Stimulated activated CD4-positive, alpha-beta T cell treated with anti-CD3 and anti-CD28 coated beads, Interleukin-2, amount 100 ng/mL, for 4 hours (primary cell): ENCODE results near the gene UNC13C.

Source experiments
- DNase-seq: peaks from one replicate; pipeline ENCODE4 v3.0.0-alpha.2; 2020; ENCODE audit warnings: low read depth

The UNC13C gene

DNA sequence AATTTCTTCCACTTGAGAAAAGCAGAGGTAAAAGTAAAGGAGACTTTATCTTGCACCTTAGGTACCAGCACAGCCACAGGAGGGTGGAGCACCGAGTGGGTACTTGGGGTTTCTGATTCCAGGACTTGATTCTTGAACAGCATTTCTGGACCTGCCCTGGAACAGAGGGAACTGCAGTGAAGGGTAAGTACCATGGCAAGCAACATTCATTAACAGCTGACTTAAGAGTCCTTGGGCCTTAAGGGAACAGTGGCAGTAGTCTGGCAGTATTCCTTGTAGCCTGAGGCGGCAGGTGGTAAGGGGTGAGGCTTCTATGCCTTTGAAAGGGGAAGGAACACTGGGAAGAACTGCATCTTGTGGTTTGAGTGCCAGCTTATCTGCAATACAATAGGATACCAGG is 666.6 kb downstream of the UNC13C start:
- DNase-seq = no peak

DNA sequence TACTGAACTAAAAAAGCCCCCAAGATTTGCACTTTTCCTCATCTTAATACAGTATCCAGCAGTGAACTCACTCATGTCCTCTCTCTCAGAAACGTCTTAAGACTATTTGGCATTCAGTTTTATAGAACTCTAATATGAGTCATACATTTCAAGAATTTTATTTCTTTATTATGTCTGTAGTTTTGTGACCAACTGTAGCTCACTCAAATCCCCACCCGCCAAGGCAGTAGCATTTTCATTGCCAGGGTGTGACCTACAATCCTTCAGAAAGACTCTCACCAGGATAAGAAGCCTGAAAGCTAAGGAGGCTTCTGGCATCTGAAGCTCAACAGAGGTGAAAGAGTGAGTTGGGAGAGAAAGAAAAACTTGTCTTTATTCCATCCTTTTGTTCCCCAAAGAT is 681.4 kb downstream of the UNC13C start:
- no peak for DNase-seq

DNA sequence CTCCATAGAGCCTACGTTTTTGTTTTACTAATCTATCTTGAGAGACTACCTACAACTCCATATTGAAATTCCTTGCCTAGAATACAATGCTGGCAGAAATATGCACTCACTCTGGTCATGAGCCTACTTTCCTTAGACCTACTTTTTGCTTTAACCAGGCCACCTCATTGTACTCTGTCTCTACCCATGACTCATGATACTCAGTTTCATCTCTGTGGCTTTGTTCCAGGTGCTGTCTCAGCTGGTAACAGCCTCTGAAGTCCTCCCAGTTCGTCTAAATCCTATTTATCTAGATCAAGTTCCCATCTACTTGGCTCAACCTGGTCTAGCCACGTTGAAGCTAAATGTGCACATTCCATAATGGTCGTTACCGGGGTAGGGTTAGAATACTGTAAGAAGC is 682.1 kb downstream of the UNC13C start:
- DNase-seq = no peak

DNA sequence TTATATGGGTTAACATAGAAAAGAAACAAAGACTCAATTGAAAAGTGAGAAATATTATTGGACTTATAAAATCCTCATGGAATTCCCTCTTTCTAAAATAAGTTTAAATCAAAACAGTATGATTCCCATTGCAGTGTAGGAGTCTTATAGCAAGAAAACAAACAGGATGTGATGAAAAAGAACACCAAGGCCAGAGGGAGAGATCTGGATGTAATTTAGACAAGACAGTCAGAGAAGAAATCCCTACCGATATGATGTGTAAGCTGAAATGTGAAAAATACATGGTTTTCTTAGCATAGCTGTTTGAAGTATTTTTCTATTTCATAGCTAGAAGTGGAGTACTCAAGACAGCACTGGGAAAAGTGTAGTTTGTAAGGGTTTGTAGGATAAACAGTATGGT is 697.0 kb downstream of the UNC13C start:
- DNase-seq = no peak

DNA sequence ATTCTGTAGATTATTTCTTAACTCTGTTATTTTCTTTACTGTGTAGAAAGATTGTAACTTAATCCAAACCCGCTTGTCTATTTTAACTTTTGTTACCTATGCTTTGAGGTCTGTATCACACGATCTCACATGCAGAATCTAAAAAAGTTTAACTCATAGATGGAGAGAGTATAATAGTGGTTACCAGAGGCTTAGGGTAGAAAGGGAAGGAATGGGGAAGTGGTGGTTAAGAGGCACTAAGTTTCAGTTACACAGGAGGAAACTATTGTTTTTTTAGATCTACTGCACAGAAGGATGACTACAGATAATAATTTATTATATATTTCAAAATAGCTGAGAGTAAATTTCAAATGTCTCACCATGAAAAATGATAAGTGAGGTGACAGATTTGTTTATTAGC is 703.3 kb downstream of the UNC13C start:
- no peak for DNase-seq
